K562 (cell line): ENCODE measurements around the gene CHST10. TPM values are rescaled to one million over a fixed set of nuclear protein-coding genes. Genes with fewer than 3 reads are reported as not detected.
A peak's percentile ranks its signal among the peaks of the same experiment; 100 is the strongest.

Experiments
- ATAC-seq: fragments of 200-7000 bp; cut with Tn5 transposase; 3 replicates; pipeline ENCODE4 v1.9.1; 2020; ENCODE audit warnings: moderate library complexity
- BruUV-seq: library from RNA; stranded (reverse); fragments of 400-500 nt; replicated peaks from 2 replicates; lab custom pipeline; 2021; lab: Mats Ljungman, UMichigan
- CTCF ChIA-PET: fragments of 300-600 bp; formaldehyde crosslinking; extraction: SDS; loops from one replicate; lab custom pipeline; 2021; ENCODE audit warnings: low intra/inter-chr PET ratio; lab: Yijun Ruan, JAX
- POLR2A ChIA-PET: fragments of 300-600, 350-650 bp; sonication (Branson Sonifier 250); formaldehyde crosslinking; extraction: SDS; loops from one replicate; lab custom pipeline; 2021; ENCODE audit warnings: antibody characterized with exemption, inconsistent platforms; lab: Yijun Ruan, JAX
- DNase-seq, 4 experiments: peaks; one replicate each; pipeline versions ENCODE4 v3.0.0 to v3.0.0-alpha.2; 2011 to 2018; ENCODE audit warnings: low spot score in 3 of 4, mixed read lengths in 3 of 4; ENCODE audit errors: extremely low read depth in 1 of 4
- FAIRE-seq: peaks from 2 replicates; lab custom pipeline; 2011; peaks lifted over from hg19 to GRCh38; lab: Jason Lieb, UNC
- H2AFZ ChIP-seq: 2 replicates; pipeline ENCODE4 v1.6.0; 2011; ENCODE audit warnings: low read depth, low read length, control low read depth, inconsistent platforms
- H3K27ac ChIP-seq: fragments of 200-600 bp; 3 replicates; pipeline ENCODE4 v1.8.0; 2011; ENCODE audit warnings: low read depth, mild to moderate bottlenecking, control low read depth, inconsistent platforms, low read length, moderate library complexity, mixed read lengths; ENCODE audit errors: extremely low read depth
- H3K27me3 ChIP-seq, 2 experiments: fragments of 300-600 bp in 1 of 2; 2 replicates in 1 of 2; 3 replicates in 1 of 2; pipeline versions ENCODE4 v1.6.0 to v1.8.0; 2011; ENCODE audit warnings: inconsistent platforms in 2 of 2, low read length in 2 of 2, mild to moderate bottlenecking in 1 of 2, mixed read lengths in 1 of 2, moderate library complexity in 1 of 2; ENCODE audit not compliant: control insufficient read depth in 2 of 2, insufficient read depth in 2 of 2
- H3K36me3 ChIP-seq: fragments of 300-600 bp; 3 replicates; pipeline ENCODE4 v1.8.0; 2011; ENCODE audit warnings: mild to moderate bottlenecking, low read length, inconsistent platforms; ENCODE audit not compliant: control insufficient read depth, insufficient read depth
- H3K4me1 ChIP-seq, 2 experiments: fragments of 200-600 bp in 1 of 2; replicated peaks in 1 of 2; 2 replicates in 1 of 2; 3 replicates in 1 of 2; pipeline versions ENCODE4 v1.5.1 to v1.8.0; 2011; ENCODE audit warnings: inconsistent platforms in 2 of 2, low read length in 2 of 2, mild to moderate bottlenecking in 1 of 2, mixed read lengths in 1 of 2, moderate library complexity in 1 of 2; ENCODE audit not compliant: control insufficient read depth in 2 of 2, insufficient read depth in 2 of 2
- H3K4me2 ChIP-seq: 2 replicates; pipeline ENCODE4 v1.6.1; 2011; ENCODE audit warnings: low read length, control low read depth, inconsistent platforms, mixed read lengths; ENCODE audit not compliant: insufficient read depth
- H3K4me3 ChIP-seq: fragments of 200-600 bp; sonication (generic), shearing (Covaris generic); 2 replicates; pipeline ENCODE4 v1.5.1; 2016; ENCODE audit warnings: control low read depth, inconsistent platforms
- H3K79me2 ChIP-seq: fragments of 200-600 bp; 3 replicates; pipeline ENCODE4 v1.8.0; 2011; ENCODE audit warnings: low read length, inconsistent platforms; ENCODE audit not compliant: control insufficient read depth, insufficient read depth
- H3K9ac ChIP-seq, 2 experiments: 2 replicates each; pipeline versions ENCODE4 v1.6.0 to v1.6.1; 2011; ENCODE audit warnings: low read depth in 2 of 2, low read length in 2 of 2, control low read depth in 1 of 2, inconsistent platforms in 1 of 2, mild to moderate bottlenecking in 1 of 2, mixed read lengths in 1 of 2; ENCODE audit not compliant: insufficient read depth in 1 of 2
- H3K9me1 ChIP-seq: one replicate; pipeline ENCODE4 v1.6.0; 2011; ENCODE audit warnings: inconsistent platforms, mild to moderate bottlenecking, low read length, moderate library complexity; ENCODE audit not compliant: control insufficient read depth, insufficient read depth
- H3K9me3 ChIP-seq: replicated peaks from 2 replicates; pipeline ENCODE4 v1.5.1; 2011; ENCODE audit warnings: low read depth, low read length, inconsistent platforms; ENCODE audit not compliant: control insufficient read depth, insufficient read depth
- H4K20me1 ChIP-seq: replicated peaks from 2 replicates; pipeline ENCODE4 v1.6.1; 2011; ENCODE audit warnings: low read length, inconsistent platforms, mixed read lengths; ENCODE audit not compliant: control insufficient read depth, insufficient read depth
- DIDO1 ChIP-seq: fragments of 450-650 bp; IDR thresholded peaks from 2 replicates; pipeline ENCODE4 v1.6.1; 2016; ENCODE audit warnings: low read depth, missing biosample characterization, missing genetic modification characterization
- GABPA ChIP-seq: fragments of 200-800 bp; sonication (Bioruptor generic); conservative IDR thresholded peaks from 2 replicates; pipeline ENCODE4 v1.6.1; 2016; ENCODE audit warnings: low read depth, missing genetic modification characterization, missing compliant biosample characterization
- IRF2 ChIP-seq: sonication (generic); formaldehyde crosslinking; IDR thresholded peaks from 2 replicates; pipeline ENCODE4 v1.8.1; 2022; ENCODE audit warnings: mild to moderate bottlenecking, missing genetic modification reagents
- MCM2 ChIP-seq: fragments of 450-650 bp; IDR thresholded peaks from 2 replicates; pipeline ENCODE4 v1.6.1; 2017; ENCODE audit warnings: low read depth, mild to moderate bottlenecking
- PPARD ChIP-seq: fragments of 250-450 bp; sonication (Bioruptor Pico); IDR thresholded peaks from 2 replicates; pipeline ENCODE4 v1.8.0; 2022; ENCODE audit warnings: inconsistent platforms, mild to moderate bottlenecking, moderate library complexity
- SMARCE1 ChIP-seq: fragments of 450-650 bp; IDR thresholded peaks from 2 replicates; pipeline ENCODE4 v1.7.1; 2016; ENCODE audit warnings: mild to moderate bottlenecking
- ZNF197 ChIP-seq: fragments of 200-800 bp; sonication (Bioruptor generic); IDR thresholded peaks from 2 replicates; pipeline ENCODE4 v1.6.1; 2016; ENCODE audit warnings: low read depth, missing genetic modification characterization, missing compliant biosample characterization
- ZNF24 ChIP-seq: fragments of 450-650 bp; IDR thresholded peaks from 2 replicates; pipeline ENCODE4 v1.6.1; 2016
- ZNF407 ChIP-seq: fragments of 450-650 bp; IDR thresholded peaks from 2 replicates; pipeline ENCODE4 v1.6.1; 2016; ENCODE audit warnings: low read depth
- ZNF551 ChIP-seq: fragments of 250-450 bp; sonication (Bioruptor Pico); IDR thresholded peaks from 2 replicates; pipeline ENCODE4 v1.5.0; 2021; ENCODE audit warnings: mild to moderate bottlenecking, moderate library complexity
- ZNF75A ChIP-seq: fragments of 450-650 bp; formaldehyde crosslinking; IDR thresholded peaks from 2 replicates; pipeline ENCODE4 v1.4.0; 2020; ENCODE audit warnings: mild to moderate bottlenecking
- WGBS: fragments of 100-300 bp; shearing (Covaris generic); methylation state at CpG from one replicate; pipeline ENCODE4 v1.1.6; 2016; ENCODE audit warnings: low coverage, mixed read lengths; ENCODE audit not compliant: insufficient coverage; ENCODE audit errors: missing lambda C conversion rate; 5-methylcytosine and 5-hydroxymethylcytosine counted together
- in situ Hi-C: fragments of 300-500 bp; cut with MboI; formaldehyde crosslinking; loops from 4 replicates; pipeline ENCODE4 v1.15.0; 2018; ENCODE audit warnings: inconsistent platforms, mixed read lengths
- intact Hi-C: fragments of 100-400 bp; cut with micrococcal nuclease; formaldehyde crosslinking; loops from 2 replicates; pipeline ENCODE4 v1.14.2; 2022
- polyA plus RNA-seq, 8 experiments: library from polyadenylated mRNA; depleted of rRNA in 4 of 8; stranded (reverse) in 5 of 8; unstranded in 3 of 8; fragments of >200 nt; fragmentation: Nextera tagmentation in 2 of 8; fragmentation: Illumina TruSeq in 1 of 8; extraction: Ambion mirVana in 2 of 8; extraction: Trizol in 1 of 8; gene quantifications; 2 replicates each; pipeline versions ENCODE4 v1.2.1 to v1.2.3, GENCODE V29; 2011 to 2014; ENCODE audit warnings: inconsistent platforms in 1 of 8, missing spikeins in 1 of 8
- total RNA-seq, 7 experiments: library from RNA; depleted of rRNA in 6 of 7; stranded (reverse); fragments of >200 nt in 6 of 7; fragmentation: Illumina TruSeq in 2 of 7; extraction: Trizol in 2 of 7; gene quantifications; 2 replicates each; pipeline versions ENCODE4 v1.2.1 to v1.2.3, GENCODE V29; 2011 to 2021; ENCODE audit warnings: low replicate concordance in 1 of 7
- TF ChIP-seq, protein P1 (sequence below): fragments of 450-650 bp; IDR thresholded peaks from 2 replicates; pipeline ENCODE4 v1.6.1; 2016; ENCODE audit warnings: antibody characterized with exemption
- TF ChIP-seq, protein P2 (sequence below): IDR thresholded peaks from 2 replicates; pipeline ENCODE4 v1.6.1; 2016; ENCODE audit warnings: missing genetic modification characterization, missing compliant biosample characterization

CHST10 gene
- total and polyA plus RNA-seq, 9 of the 15 experiments (the other 6 are each of a cell fraction or from before 2014, with no cell fraction given): 1.3 to 30.9 (median 19.3) TPM

GRCh38 chr2:100417711-100418124, 250 bp upstream of the CHST10 start:
- Histone ChIP-seq H3K9ac (peak overlapping the region; percentile 87 to 94), H3K27me3 (no peaks in the 10 kb centered on the region), H3K9me3 (no peaks in the 10 kb centered on the region), H3K4me1 (peaks cover 8 to 10% of the 10 kb centered on the region in 2 experiments; a peak in 3 of 5 replicates), H4K20me1 (no peaks in the 10 kb centered on the region), H3K4me2 (peak overlapping the region; percentile 98), H3K4me3 (peak overlapping the region; percentile 77), H3K79me2 (peaks cover 34% of the 10 kb centered on the region), H3K9me1 (no peaks in the 10 kb centered on the region), H3K36me3 (peaks cover 21% of the 10 kb centered on the region; the same call in 2 of the 3 replicates), H3K27ac (peak overlapping the region; percentile 79), H2AFZ (peak overlapping the region; percentile 89)
- POLR2A ChIA-PET: interaction anchor here (0.6 to 2.3 kb wide), 5 partner anchors 11 to 604 kb away, joined by 3 to 12 read pairs (median 5); partner anchors contain the start of gene PDCL3
- CTCF ChIA-PET: no interaction called here
- intact Hi-C loops: no loop called here
- FAIRE-seq: peak; percentile 11
- DNase-seq: no peak
- in situ Hi-C loops: no loop called here
- 4% methylated on average over 14 of the region's 19 CpGs for WGBS
- BruUV-seq: no TSS peak
- no peak for ATAC-seq
- TF ChIP-seq ZNF24: no peak
- no peak for TF ChIP-seq SMARCE1
- TF ChIP-seq, protein P1, sequence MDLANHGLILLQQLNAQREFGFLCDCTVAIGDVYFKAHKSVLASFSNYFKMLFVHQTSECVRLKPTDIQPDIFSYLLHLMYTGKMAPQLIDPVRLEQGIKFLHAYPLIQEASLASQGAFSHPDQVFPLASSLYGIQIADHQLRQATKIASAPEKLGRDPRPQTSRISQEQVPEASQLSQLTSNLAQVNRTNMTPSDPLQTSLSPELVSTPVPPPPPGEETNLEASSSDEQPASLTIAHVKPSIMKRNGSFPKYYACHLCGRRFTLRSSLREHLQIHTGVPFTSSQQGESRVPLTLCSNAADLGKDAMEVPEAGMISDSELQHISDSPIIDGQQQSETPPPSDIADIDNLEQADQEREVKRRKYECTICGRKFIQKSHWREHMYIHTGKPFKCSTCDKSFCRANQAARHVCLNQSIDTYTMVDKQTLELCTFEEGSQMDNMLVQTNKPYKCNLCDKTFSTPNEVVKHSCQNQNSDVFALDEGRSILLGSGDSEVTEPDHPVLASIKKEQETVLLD: 0 out of 2 replicates have a peak, but pooled peaks have one; percentile 39
- TF ChIP-seq PPARD (CRISPR knock-in tag): no peak
- TF ChIP-seq ZNF551 (CRISPR knock-in tag): no peak
- TF ChIP-seq MCM2: no peak
- no peak for TF ChIP-seq DIDO1 (tag)
- TF ChIP-seq, protein P2, sequence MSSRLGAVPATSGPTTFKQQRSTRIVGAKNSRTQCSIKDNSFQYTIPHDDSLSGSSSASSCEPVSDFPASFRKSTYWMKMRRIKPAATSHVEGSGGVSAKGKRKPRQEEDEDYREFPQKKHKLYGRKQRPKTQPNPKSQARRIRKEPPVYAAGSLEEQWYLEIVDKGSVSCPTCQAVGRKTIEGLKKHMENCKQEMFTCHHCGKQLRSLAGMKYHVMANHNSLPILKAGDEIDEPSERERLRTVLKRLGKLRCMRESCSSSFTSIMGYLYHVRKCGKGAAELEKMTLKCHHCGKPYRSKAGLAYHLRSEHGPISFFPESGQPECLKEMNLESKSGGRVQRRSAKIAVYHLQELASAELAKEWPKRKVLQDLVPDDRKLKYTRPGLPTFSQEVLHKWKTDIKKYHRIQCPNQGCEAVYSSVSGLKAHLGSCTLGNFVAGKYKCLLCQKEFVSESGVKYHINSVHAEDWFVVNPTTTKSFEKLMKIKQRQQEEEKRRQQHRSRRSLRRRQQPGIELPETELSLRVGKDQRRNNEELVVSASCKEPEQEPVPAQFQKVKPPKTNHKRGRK (tag): peak; percentile 80
- 0 out of 2 replicates have a peak, but pooled peaks have one; percentile 38 for TF ChIP-seq GABPA (tag)
- TF ChIP-seq IRF2 (CRISPR knock-in tag): no peak
- TF ChIP-seq ZNF407: peak; percentile 69; the same call in 1 of the 2 replicates
- TF ChIP-seq ZNF75A: no peak
- TF ChIP-seq ZNF197: peak; percentile 90
